Stimulated activated naive CD4-positive, alpha-beta T cell treated with Interleukin-2 at 50 U/mL for 16 hours (primary cell): ENCODE data around the gene TMPRSS3.

Experiments used
- DNase-seq: peaks from one replicate; lab custom pipeline; 2025; lab: John Stamatoyannopoulos, UW

TMPRSS3 gene

GRCh38 chr21:42407476-42407875 is 11.6 kb upstream of the TMPRSS3 start:
- no peak for DNase-seq

- DNase-seq: peak; percentile 15
Measured at GRCh38 chr21:42406866-42407265, 11.0 kb upstream of the TMPRSS3 start.

- DNase-seq: peak; percentile 53
Measured at GRCh38 chr21:42406201-42406621, 10.4 kb upstream of the TMPRSS3 start.

- DNase-seq: peak; percentile 12
Measured at GRCh38 chr21:42405064-42406013, 9.5 kb upstream of the TMPRSS3 start.

GRCh38 chr21:42404539-42404938 is 8.7 kb upstream of the TMPRSS3 start:
- DNase-seq: no peak

- DNase-seq: peak; percentile 15
Measured at GRCh38 chr21:42403611-42404231, 7.9 kb upstream of the TMPRSS3 start, which contains the start of gene UBASH3A. UBASH3A (plus strand) TSS chr21:42403902; CDS start chr21:42403946, 44 bp downstream.

GRCh38 chr21:42401820-42402251 is 6.0 kb upstream of the TMPRSS3 start:
- DNase-seq: no peak

- DNase-seq: no peak
Measured at GRCh38 chr21:42401154-42401553, 5.3 kb upstream of the TMPRSS3 start.

- DNase-seq: peak; percentile 27
Measured at GRCh38 chr21:42400525-42400924, 4.7 kb upstream of the TMPRSS3 start.

- no peak for DNase-seq
Measured at GRCh38 chr21:42398436-42399028, 2.7 kb upstream of the TMPRSS3 start.

- DNase-seq: no peak
Measured at GRCh38 chr21:42397746-42398394, 2.0 kb upstream of the TMPRSS3 start.

- no peak for DNase-seq
Measured at GRCh38 chr21:42396799-42397745, 1.2 kb upstream of the TMPRSS3 start.

- no peak for DNase-seq
Measured at GRCh38 chr21:42395302-42395701, 550 bp downstream of the TMPRSS3 start.

- no peak for DNase-seq
Measured at GRCh38 chr21:42393443-42393950, 2.4 kb downstream of the TMPRSS3 start.

- no peak for DNase-seq
Measured at GRCh38 chr21:42392731-42393442, 3.0 kb downstream of the TMPRSS3 start.

GRCh38 chr21:42391297-42391696 is 4.6 kb downstream of the TMPRSS3 start:
- DNase-seq: no peak

- DNase-seq: no peak
Measured at GRCh38 chr21:42390696-42391095, 5.2 kb downstream of the TMPRSS3 start.

- DNase-seq: no peak
Measured at GRCh38 chr21:42390193-42390592, 5.7 kb downstream of the TMPRSS3 start.

GRCh38 chr21:42389449-42389835 is 6.4 kb downstream of the TMPRSS3 start:
- no peak for DNase-seq
